ENCODE data around the gene STOML1. TPM values are rescaled to one million over a fixed set of nuclear protein-coding genes. Genes with fewer than 3 reads are reported as not detected.

STOML1 gene
- total RNA-seq, 1 experiment from 2014 or later, result 21.1 TPM

Other genes with a start within 250 kb of the STOML1 start
- gene INSYN1, start 238.9 kb downstream of the STOML1 start, total RNA-seq (2014; rRNA removed; shearing (Covaris generic)), result 0.09 TPM in 1 of 2 replicates, not detected in the other
- gene TBC1D21, start 118.7 kb downstream of the STOML1 start, total RNA-seq (2014; rRNA removed; shearing (Covaris generic)), result not detected in 2 replicates
- 8.3 and 10.1 TPM in 2 replicates for gene LOXL1, start 65.8 kb downstream of the STOML1 start, total RNA-seq (2014; rRNA removed; shearing (Covaris generic))
- gene PML, start 2.4 kb upstream of the STOML1 start, total RNA-seq (2014; rRNA removed; shearing (Covaris generic)), result 27.1 and 41.6 TPM in 2 replicates
- gene GOLGA6A, start 90.3 kb upstream of the STOML1 start, total RNA-seq (2014; rRNA removed; shearing (Covaris generic)), result not detected in 2 replicates
- not detected in 2 replicates for gene ISLR2, start 138.3 kb upstream of the STOML1 start, total RNA-seq (2014; rRNA removed; shearing (Covaris generic))
- gene ISLR, start 181.4 kb upstream of the STOML1 start, total RNA-seq (2014; rRNA removed; shearing (Covaris generic)), result not detected in 2 replicates
- 0.18 TPM in 1 of 2 replicates, not detected in the other for gene STRA6, start 210.5 kb upstream of the STOML1 start, total RNA-seq (2014; rRNA removed; shearing (Covaris generic))
- not detected in 2 replicates for gene CCDC33, start 244.0 kb upstream of the STOML1 start, total RNA-seq (2014; rRNA removed; shearing (Covaris generic))

Measured in SJSA1 (cell line).